ENCODE results near the gene SIGLEC9.

Gene SIGLEC9

DNA sequence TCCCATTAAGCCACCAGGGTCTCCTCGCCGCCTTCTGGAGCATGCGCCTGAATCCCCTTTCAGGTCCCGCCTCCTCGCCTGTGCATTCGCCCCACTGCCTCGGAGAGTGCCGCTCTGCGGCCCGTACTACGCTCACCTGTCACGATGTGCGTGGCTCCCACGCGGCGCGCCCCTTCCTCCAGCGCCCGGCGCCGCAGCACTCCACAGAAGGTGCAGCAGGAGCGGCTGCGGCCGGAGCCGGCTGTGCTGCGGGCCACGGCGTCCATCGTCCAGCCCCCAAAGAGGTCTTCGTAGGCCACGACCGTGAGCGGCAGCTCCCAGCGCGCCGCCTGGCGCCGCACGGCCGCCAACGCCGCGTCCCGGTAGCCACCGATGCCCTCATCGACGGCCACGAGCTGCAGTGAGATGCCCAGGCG lies 20.8 kb upstream of the SIGLEC9 start:
- Histone ChIP-seq H3K4me3 (ENCODE audit: low read length, poor library complexity, severe bottlenecking) (no peak overlapping the region), H3F3A (ENCODE audit: low read depth) (no peaks in the 10 kb centered on the region), H3K27me3 (ENCODE audit: insufficient read depth, low read length, poor library complexity, severe bottlenecking) (no peaks in the 10 kb centered on the region), H3K9ac (ENCODE audit: low read depth, low read length, poor library complexity, severe bottlenecking) (no peak overlapping the region), H3K9me3 (ENCODE audit: insufficient read depth, low read depth, low read length) (no peaks in the 10 kb centered on the region), H3K79me2 (ENCODE audit: insufficient read depth, low read length) (peaks cover 14% of the 10 kb centered on the region), H3K4me2 (ENCODE audit: low read depth, low read length, poor library complexity, severe bottlenecking) (peak overlapping the region; percentile 27), H3K4me1 (ENCODE audit: insufficient read depth, low read length, poor library complexity, severe bottlenecking) (peaks cover 16% of the 10 kb centered on the region), H4K20me1 (ENCODE audit: insufficient read depth, low read length, poor library complexity, severe bottlenecking) (no peaks in the 10 kb centered on the region), H3K9me2 (replicated peaks; ENCODE audit: low read depth, low read length) (no peaks in the 10 kb centered on the region), H2AFZ (ENCODE audit: low read length) (no peak overlapping the region), H3K36me3 (ENCODE audit: insufficient read depth, low read length) (no peaks in the 10 kb centered on the region)
- no peak for TF ChIP-seq EZH2phosphoT487 (IDR thresholded peaks at IDR 0.05; ENCODE audit: borderline replicate concordance)
- TF ChIP-seq, protein P1, sequence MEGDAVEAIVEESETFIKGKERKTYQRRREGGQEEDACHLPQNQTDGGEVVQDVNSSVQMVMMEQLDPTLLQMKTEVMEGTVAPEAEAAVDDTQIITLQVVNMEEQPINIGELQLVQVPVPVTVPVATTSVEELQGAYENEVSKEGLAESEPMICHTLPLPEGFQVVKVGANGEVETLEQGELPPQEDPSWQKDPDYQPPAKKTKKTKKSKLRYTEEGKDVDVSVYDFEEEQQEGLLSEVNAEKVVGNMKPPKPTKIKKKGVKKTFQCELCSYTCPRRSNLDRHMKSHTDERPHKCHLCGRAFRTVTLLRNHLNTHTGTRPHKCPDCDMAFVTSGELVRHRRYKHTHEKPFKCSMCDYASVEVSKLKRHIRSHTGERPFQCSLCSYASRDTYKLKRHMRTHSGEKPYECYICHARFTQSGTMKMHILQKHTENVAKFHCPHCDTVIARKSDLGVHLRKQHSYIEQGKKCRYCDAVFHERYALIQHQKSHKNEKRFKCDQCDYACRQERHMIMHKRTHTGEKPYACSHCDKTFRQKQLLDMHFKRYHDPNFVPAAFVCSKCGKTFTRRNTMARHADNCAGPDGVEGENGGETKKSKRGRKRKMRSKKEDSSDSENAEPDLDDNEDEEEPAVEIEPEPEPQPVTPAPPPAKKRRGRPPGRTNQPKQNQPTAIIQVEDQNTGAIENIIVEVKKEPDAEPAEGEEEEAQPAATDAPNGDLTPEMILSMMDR (conservative IDR thresholded peaks at IDR 0.05; ENCODE audit: low read length) = no peak

GRCh38 chr19:51107406-51108065 lies 17.2 kb upstream of the SIGLEC9 start:
- Histone ChIP-seq H3K4me2 (ENCODE audit: low read depth, low read length, poor library complexity, severe bottlenecking) (peak overlapping the region; percentile 96), H3K27me3 (ENCODE audit: insufficient read depth, low read length, poor library complexity, severe bottlenecking) (no peaks in the 10 kb centered on the region), H3K9me2 (replicated peaks; ENCODE audit: low read depth, low read length) (no peaks in the 10 kb centered on the region), H3K36me3 (ENCODE audit: insufficient read depth, low read length) (no peaks in the 10 kb centered on the region), H4K20me1 (ENCODE audit: insufficient read depth, low read length, poor library complexity, severe bottlenecking) (no peaks in the 10 kb centered on the region), H3F3A (ENCODE audit: low read depth) (no peaks in the 10 kb centered on the region), H3K4me1 (ENCODE audit: insufficient read depth, low read length, poor library complexity, severe bottlenecking) (peaks cover 16% of the 10 kb centered on the region), H3K79me2 (ENCODE audit: insufficient read depth, low read length) (peaks cover 14% of the 10 kb centered on the region), H3K9me3 (ENCODE audit: insufficient read depth, low read depth, low read length) (no peaks in the 10 kb centered on the region), H3K4me3 (ENCODE audit: low read length, poor library complexity, severe bottlenecking) (peak overlapping the region; percentile 83), H3K9ac (ENCODE audit: low read depth, low read length, poor library complexity, severe bottlenecking) (peak overlapping the region; percentile 79), H2AFZ (ENCODE audit: low read length) (peak overlapping the region; percentile 59)
- TF ChIP-seq, protein P1 (conservative IDR thresholded peaks at IDR 0.05; ENCODE audit: low read length) = peak; percentile 40
- no peak for TF ChIP-seq EZH2phosphoT487 (IDR thresholded peaks at IDR 0.05; ENCODE audit: borderline replicate concordance)

- Histone ChIP-seq H3K9me2 (replicated peaks; ENCODE audit: low read depth, low read length) (no peaks in the 10 kb centered on the region), H3K79me2 (ENCODE audit: insufficient read depth, low read length) (peaks cover 14% of the 10 kb centered on the region), H3K9ac (ENCODE audit: low read depth, low read length, poor library complexity, severe bottlenecking) (peak within 1 kb of the TSS; percentile 79), H4K20me1 (ENCODE audit: insufficient read depth, low read length, poor library complexity, severe bottlenecking) (no peaks in the 10 kb centered on the region), H3F3A (ENCODE audit: low read depth) (no peaks in the 10 kb centered on the region), H3K27me3 (ENCODE audit: insufficient read depth, low read length, poor library complexity, severe bottlenecking) (no peaks in the 10 kb centered on the region), H3K4me2 (ENCODE audit: low read depth, low read length, poor library complexity, severe bottlenecking) (peak within 1 kb of the TSS; percentile 96), H3K4me3 (ENCODE audit: low read length, poor library complexity, severe bottlenecking) (peak within 1 kb of the TSS; percentile 83), H3K4me1 (ENCODE audit: insufficient read depth, low read length, poor library complexity, severe bottlenecking) (peaks cover 16% of the 10 kb centered on the region), H3K36me3 (ENCODE audit: insufficient read depth, low read length) (no peaks in the 10 kb centered on the region), H2AFZ (ENCODE audit: low read length) (peak within 1 kb of the TSS; percentile 59), H3K9me3 (ENCODE audit: insufficient read depth, low read depth, low read length) (no peaks in the 10 kb centered on the region)
- no peak for TF ChIP-seq EZH2phosphoT487 (IDR thresholded peaks at IDR 0.05; ENCODE audit: borderline replicate concordance)
- TF ChIP-seq, protein P1 (conservative IDR thresholded peaks at IDR 0.05; ENCODE audit: low read length) = no peak
These were observed 16.5 kb upstream of the SIGLEC9 start, which contains the start of gene CTU1 for GRCh38 chr19:51108066-51108804. TSS of gene CTU1 (minus strand) at chr19:51108409. CDS start at chr19:51104569, 3,840 bp downstream.
